ENCODE measurements around the gene FAM177A1.
"Not testable (repeated sequence)": the region's sequence is repeated elsewhere in the genome, so short reads cannot be mapped to it uniquely, and the experiment has no call there.

Gene FAM177A1

GRCh38 chr14:35020713-35021112, 25.4 kb upstream of the FAM177A1 start:
- in situ Hi-C loops (cut with HindIII; ENCODE audit: low sequenced_read_pairs): no loop called here
- no peak for TF ChIP-seq CTCF (IDR thresholded peaks at IDR 0.05; ENCODE audit: low read depth, low read length, missing control alignments)
- H3K4me3 ChIP-seq (ENCODE audit: low read depth, low read length): no peak overlapping the region
- DNase-seq (ENCODE audit: low read depth): no peak

GRCh38 chr14:35028435-35028834, 17.6 kb upstream of the FAM177A1 start:
- H3K4me3 ChIP-seq (ENCODE audit: low read depth, low read length): no peak overlapping the region
- DNase-seq (ENCODE audit: low read depth): no peak
- in situ Hi-C loops (cut with HindIII; ENCODE audit: low sequenced_read_pairs): no loop called here
- no peak for TF ChIP-seq CTCF (IDR thresholded peaks at IDR 0.05; ENCODE audit: low read depth, low read length, missing control alignments)

- in situ Hi-C loops (cut with HindIII; ENCODE audit: low sequenced_read_pairs): no loop called here
- TF ChIP-seq CTCF (IDR thresholded peaks at IDR 0.05; ENCODE audit: low read depth, low read length, missing control alignments): no peak
- no peak for DNase-seq (ENCODE audit: low read depth)
- no peak overlapping the region for H3K4me3 ChIP-seq (ENCODE audit: low read depth, low read length)
Measured at GRCh38 chr14:35032562-35032961, 13.5 kb upstream of the FAM177A1 start.

- H3K4me3 ChIP-seq (ENCODE audit: low read depth, low read length): no peak overlapping the region
- DNase-seq (ENCODE audit: low read depth): no peak
- TF ChIP-seq CTCF (IDR thresholded peaks at IDR 0.05; ENCODE audit: low read depth, low read length, missing control alignments): no peak
- in situ Hi-C loops (cut with HindIII; ENCODE audit: low sequenced_read_pairs): no loop called here
Measured at GRCh38 chr14:35034440-35034833, 11.6 kb upstream of the FAM177A1 start.

GRCh38 chr14:35034944-35035554, 11.0 kb upstream of the FAM177A1 start:
- DNase-seq (ENCODE audit: low read depth); H3K4me3 ChIP-seq (ENCODE audit: low read depth, low read length); in situ Hi-C loops (cut with HindIII; ENCODE audit: low sequenced_read_pairs): not testable (repeated sequence)

- H3K4me3 ChIP-seq (ENCODE audit: low read depth, low read length); DNase-seq (ENCODE audit: low read depth); in situ Hi-C loops (cut with HindIII; ENCODE audit: low sequenced_read_pairs): not testable (repeated sequence)
Measured at GRCh38 chr14:35038312-35038711, 7.8 kb upstream of the FAM177A1 start.

- in situ Hi-C loops (cut with HindIII; ENCODE audit: low sequenced_read_pairs): no loop called here
- no peak overlapping the region for H3K4me3 ChIP-seq (ENCODE audit: low read depth, low read length)
- no peak for TF ChIP-seq CTCF (IDR thresholded peaks at IDR 0.05; ENCODE audit: low read depth, low read length, missing control alignments)
- no peak for DNase-seq (ENCODE audit: low read depth)
Measured at GRCh38 chr14:35042632-35043031, 3.4 kb upstream of the FAM177A1 start.

GRCh38 chr14:35043046-35043445, 3.0 kb upstream of the FAM177A1 start:
- in situ Hi-C loops (cut with HindIII; ENCODE audit: low sequenced_read_pairs): no loop called here
- no peak for DNase-seq (ENCODE audit: low read depth)
- no peak for TF ChIP-seq CTCF (IDR thresholded peaks at IDR 0.05; ENCODE audit: low read depth, low read length, missing control alignments)
- H3K4me3 ChIP-seq (ENCODE audit: low read depth, low read length): no peak overlapping the region
